Activated CD8-positive, alpha-beta T cell treated with anti-CD3 and anti-CD28 coated beads for 36 hours (primary cell): Measurements from ENCODE around the gene SIDT1. TPM values are rescaled to one million over a fixed set of nuclear protein-coding genes. Genes with fewer than 3 reads are reported as not detected.
A peak's percentile ranks its signal among the peaks of the same experiment; 100 is the strongest.

ENCODE experiments used
- ATAC-seq: fragments of 200-7000 bp; cut with Tn5 transposase; one replicate; pipeline ENCODE4 v1.10.0; 2021; ENCODE audit warnings: mild to moderate bottlenecking, moderate library complexity
- CTCF ChIA-PET: fragments of 350-600 bp; sonication (Branson Sonifier 250); formaldehyde crosslinking; loops from one replicate; lab custom pipeline; 2021; ENCODE audit warnings: antibody characterized with exemption; lab: Charles Lee
- POLR2A ChIA-PET: fragments of 350-600 bp; sonication (Branson Sonifier 250); formaldehyde crosslinking; loops from one replicate; lab custom pipeline; 2021; ENCODE audit warnings: antibody characterized with exemption; lab: Charles Lee
- DNase-seq: peaks from one replicate; pipeline ENCODE4 v3.0.0-alpha.2; 2020
- H3K27ac Mint-ChIP-seq: one replicate; pipeline ENCODE4 v1.8.0; 2021; ENCODE audit warnings: mild to moderate bottlenecking, mixed read lengths
- H3K27me3 Mint-ChIP-seq: one replicate; pipeline ENCODE4 v1.8.0; 2021; ENCODE audit warnings: mixed read lengths
- H3K36me3 Mint-ChIP-seq: one replicate; pipeline ENCODE4 v1.8.0; 2021; ENCODE audit warnings: low read depth, mixed read lengths
- H3K4me1 Mint-ChIP-seq: one replicate; pipeline ENCODE4 v1.8.0; 2021; ENCODE audit warnings: low read depth, mixed read lengths
- H3K4me3 Mint-ChIP-seq: one replicate; pipeline ENCODE4 v1.8.0; 2021; ENCODE audit warnings: mild to moderate bottlenecking, moderate library complexity, mixed read lengths
- H3K9me3 Mint-ChIP-seq: one replicate; pipeline ENCODE4 v1.8.0; 2021; ENCODE audit warnings: mixed read lengths
- intact Hi-C: fragments of 100-400 bp; cut with micrococcal nuclease; formaldehyde crosslinking; loops from one replicate; pipeline ENCODE4 v1.10.0; 2022
- total RNA-seq, 2 experiments: library from RNA; stranded (reverse); gene quantifications; one replicate each; pipeline ENCODE4 v1.2.3, GENCODE V29; 2021
- TF ChIP-seq, protein P1 (sequence below): fragments of 200-600 bp; IDR thresholded peaks from one replicate; pipeline ENCODE4 v1.8.0; 2022; ENCODE audit warnings: antibody characterized with exemption, mild to moderate bottlenecking

Gene SIDT1
- total RNA-seq, 2 experiments from 2014 or later = 21.0 to 24.0 TPM

DNA sequence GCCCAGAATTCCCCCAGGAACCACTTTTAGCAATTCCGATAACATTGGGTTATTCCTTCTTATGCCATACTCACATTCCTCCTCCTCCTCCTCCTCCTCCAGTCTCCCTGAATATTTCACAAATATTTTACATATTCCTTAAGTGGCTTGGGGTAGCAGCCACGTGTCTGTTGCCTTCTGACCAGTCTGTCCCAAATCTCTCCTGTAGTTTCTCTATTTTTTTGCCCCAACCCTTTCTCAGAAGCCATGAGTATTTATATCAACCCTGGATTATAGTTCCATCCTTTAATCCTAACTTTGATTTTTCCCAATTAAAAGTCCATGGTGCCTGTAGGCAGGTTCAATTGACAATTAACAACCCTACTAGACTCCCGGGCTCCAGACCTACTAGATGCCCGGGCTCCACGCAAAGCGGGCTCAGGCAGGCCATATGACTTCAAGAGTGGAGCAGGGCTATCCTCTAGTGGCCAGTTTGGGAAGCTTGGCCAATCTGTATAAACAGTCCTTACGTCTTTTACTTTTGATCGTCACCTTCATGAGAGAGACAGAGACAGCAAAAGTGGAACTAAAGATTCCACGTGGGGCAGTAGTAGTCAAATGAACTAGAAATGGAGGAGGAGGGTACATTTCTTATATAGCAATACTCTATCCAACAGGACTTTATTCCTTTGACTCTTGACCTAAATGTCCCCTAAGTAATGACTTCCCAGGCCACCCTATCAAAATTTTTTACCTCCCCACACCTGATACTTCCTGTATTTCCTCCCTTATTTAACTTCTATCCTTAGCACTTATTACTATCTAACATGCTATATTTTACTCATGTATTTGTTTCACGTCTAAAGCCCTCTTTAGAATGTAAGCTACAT, 94.4 kb downstream of the SIDT1 start:
- ChIA-PET CTCF (interaction anchor here (0.6 to 2.3 kb wide), 5 partner anchors 9 to 473 kb away, joined by 3 to 8 read pairs (median 3); no protein-coding TSS in a partner anchor), POLR2A (no interaction called here)
- ATAC-seq (peak; percentile 77), DNase-seq (peak; percentile 44)
- no peaks in the 10 kb centered on the region for H3K27me3 Mint-ChIP-seq
- intact Hi-C loops = no loop called here
- peak overlapping the region; percentile 66 for H3K27ac Mint-ChIP-seq
- H3K4me3 Mint-ChIP-seq = no peak overlapping the region
- H3K4me1 Mint-ChIP-seq = no peaks in the 10 kb centered on the region
- TF ChIP-seq, protein P1, sequence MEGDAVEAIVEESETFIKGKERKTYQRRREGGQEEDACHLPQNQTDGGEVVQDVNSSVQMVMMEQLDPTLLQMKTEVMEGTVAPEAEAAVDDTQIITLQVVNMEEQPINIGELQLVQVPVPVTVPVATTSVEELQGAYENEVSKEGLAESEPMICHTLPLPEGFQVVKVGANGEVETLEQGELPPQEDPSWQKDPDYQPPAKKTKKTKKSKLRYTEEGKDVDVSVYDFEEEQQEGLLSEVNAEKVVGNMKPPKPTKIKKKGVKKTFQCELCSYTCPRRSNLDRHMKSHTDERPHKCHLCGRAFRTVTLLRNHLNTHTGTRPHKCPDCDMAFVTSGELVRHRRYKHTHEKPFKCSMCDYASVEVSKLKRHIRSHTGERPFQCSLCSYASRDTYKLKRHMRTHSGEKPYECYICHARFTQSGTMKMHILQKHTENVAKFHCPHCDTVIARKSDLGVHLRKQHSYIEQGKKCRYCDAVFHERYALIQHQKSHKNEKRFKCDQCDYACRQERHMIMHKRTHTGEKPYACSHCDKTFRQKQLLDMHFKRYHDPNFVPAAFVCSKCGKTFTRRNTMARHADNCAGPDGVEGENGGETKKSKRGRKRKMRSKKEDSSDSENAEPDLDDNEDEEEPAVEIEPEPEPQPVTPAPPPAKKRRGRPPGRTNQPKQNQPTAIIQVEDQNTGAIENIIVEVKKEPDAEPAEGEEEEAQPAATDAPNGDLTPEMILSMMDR = peak; percentile 52
- peaks cover 33% of the 10 kb centered on the region for H3K36me3 Mint-ChIP-seq
- H3K9me3 Mint-ChIP-seq = no peaks in the 10 kb centered on the region

DNA sequence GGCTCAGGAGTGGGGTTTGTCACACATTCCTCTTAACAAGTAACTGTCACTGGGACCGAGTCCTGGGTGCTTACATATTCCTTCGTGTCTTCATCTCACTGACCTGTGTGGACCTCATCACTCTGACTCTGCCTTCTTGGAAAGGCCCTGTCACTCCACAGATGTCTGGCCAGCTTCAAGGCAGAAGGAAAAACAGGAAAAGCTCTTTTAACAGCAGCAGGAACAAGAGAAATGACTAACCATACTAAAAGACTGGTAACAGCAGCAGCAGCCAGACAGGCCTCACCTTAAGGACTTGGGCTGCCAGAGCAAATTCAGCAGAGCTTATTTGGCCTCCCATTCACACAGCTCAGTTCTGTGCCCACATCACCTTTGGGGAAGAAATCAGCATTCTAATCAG, 96.0 kb downstream of the SIDT1 start:
- ChIA-PET POLR2A (interaction anchor here (0.6 kb wide), 1 partner anchor 472 kb away, joined by 4 read pairs; no protein-coding TSS in a partner anchor), CTCF (interaction anchor here (1.3 to 2.3 kb wide), 2 partner anchors 11 to 116 kb away, joined by 3 to 7 read pairs; no protein-coding TSS in a partner anchor)
- H3K4me1 Mint-ChIP-seq = no peaks in the 10 kb centered on the region
- H3K36me3 Mint-ChIP-seq = peaks cover 32% of the 10 kb centered on the region
- no peaks in the 10 kb centered on the region for H3K27me3 Mint-ChIP-seq
- DNase-seq = no peak
- no peaks in the 10 kb centered on the region for H3K9me3 Mint-ChIP-seq
- intact Hi-C loops = no loop called here
- no peak overlapping the region for H3K4me3 Mint-ChIP-seq
- no peak for ATAC-seq
- no peak overlapping the region for H3K27ac Mint-ChIP-seq
- TF ChIP-seq, protein P1 = no peak

DNA sequence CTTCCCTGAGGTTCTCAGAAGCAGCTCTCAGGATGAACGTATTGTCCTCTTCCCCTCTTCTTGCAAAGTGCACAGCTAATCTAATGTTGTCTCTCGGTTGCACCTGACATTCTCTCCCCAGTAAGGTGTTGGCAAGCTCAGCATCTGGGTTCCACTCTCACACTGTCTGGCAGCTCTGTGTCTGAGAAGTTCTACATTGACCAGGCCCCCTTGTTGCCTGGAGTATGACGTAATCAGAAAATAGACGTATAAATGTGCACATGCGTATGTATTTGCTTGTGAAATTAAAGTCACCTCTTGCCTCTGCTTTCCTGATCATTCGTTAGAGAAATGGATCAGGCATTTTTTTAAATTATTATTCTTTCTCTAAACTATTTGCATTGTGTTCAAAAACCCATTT, 96.4 kb downstream of the SIDT1 start:
- peaks cover 28% of the 10 kb centered on the region for H3K36me3 Mint-ChIP-seq
- H3K4me3 Mint-ChIP-seq = no peak overlapping the region
- no peak overlapping the region for H3K27ac Mint-ChIP-seq
- ATAC-seq (no peak), DNase-seq (no peak)
- intact Hi-C loops = no loop called here
- TF ChIP-seq, protein P1 = no peak
- POLR2A ChIA-PET = no interaction called here
- no peaks in the 10 kb centered on the region for H3K4me1 Mint-ChIP-seq
- CTCF ChIA-PET = no interaction called here
- no peaks in the 10 kb centered on the region for H3K9me3 Mint-ChIP-seq
- H3K27me3 Mint-ChIP-seq = no peaks in the 10 kb centered on the region

DNA sequence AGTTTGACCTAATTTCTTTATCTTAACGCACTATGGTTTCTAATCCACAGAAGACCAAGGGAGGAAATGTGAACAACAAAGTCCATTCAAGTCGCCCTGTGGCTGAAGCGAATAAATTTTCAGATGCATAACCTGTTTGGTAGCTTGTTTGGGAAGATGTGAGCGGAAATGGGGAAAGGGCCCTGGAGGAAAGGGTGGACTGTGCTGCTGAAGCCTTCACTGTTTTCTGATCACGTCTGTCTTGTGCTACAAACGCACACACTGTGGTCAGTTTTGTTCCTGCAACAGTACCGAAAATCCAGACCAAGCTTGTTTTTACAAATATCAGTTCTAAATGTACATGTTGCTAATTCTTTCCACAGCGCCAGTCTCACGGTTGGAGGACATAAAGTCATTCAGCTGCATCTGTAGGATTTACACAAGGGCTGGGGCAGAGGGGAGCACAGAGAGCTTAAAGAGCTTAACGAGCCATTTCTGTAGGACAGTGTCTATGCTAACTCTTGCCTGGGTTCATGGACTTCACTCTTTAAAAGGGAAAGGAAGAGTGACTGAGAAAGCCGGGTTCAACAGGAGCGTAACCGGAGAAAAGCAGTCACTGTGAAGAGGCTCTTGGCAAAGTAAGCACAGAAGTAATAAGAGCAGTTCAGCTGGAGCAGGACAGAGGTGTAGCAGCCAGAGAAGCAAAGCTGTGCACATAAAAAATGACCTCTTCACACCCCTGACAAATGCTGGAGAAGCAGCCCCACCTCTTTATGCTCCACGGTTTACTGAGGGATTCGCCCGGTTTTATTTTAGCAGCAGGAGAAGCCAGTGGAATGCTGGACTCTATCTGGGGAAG, 97.4 kb downstream of the SIDT1 start:
- TF ChIP-seq, protein P1 = no peak
- CTCF ChIA-PET = interaction anchor here (0.6 to 0.8 kb wide), 2 partner anchors 25 to 52 kb away, joined by 3 read pairs; no protein-coding TSS in a partner anchor
- Mint-ChIP-seq H3K36me3 (peaks cover 23% of the 10 kb centered on the region), H3K27ac (no peak overlapping the region), H3K4me1 (no peaks in the 10 kb centered on the region), H3K9me3 (no peaks in the 10 kb centered on the region), H3K4me3 (no peak overlapping the region), H3K27me3 (no peaks in the 10 kb centered on the region)
- intact Hi-C loops = no loop called here
- ATAC-seq (no peak), DNase-seq (no peak)
- POLR2A ChIA-PET = no interaction called here
